Transverse colon (tissue), 4 donors: ENCODE results near the gene PITPNM1.

ENCODE experiments used
- CTCF ChIP-seq, 5 experiments: fragments of 200-600 bp in 3 of 5; fragments of 450-650 bp in 2 of 5; sonication (generic) in 3 of 5; IDR thresholded peaks; 1 replicate in 2 of 5; 2 replicates in 3 of 5; pipeline ENCODE4 v1.5.1; 2016 to 2017; ENCODE audit warnings: antibody characterized with exemption in 5 of 5, inconsistent platforms in 3 of 5, mild to moderate bottlenecking in 2 of 5, moderate library complexity in 1 of 5
- POLR2AphosphoS5 ChIP-seq, 3 donors: sonication (generic); formaldehyde crosslinking; IDR thresholded peaks; one replicate each; pipeline ENCODE4 v1.6.1; 2016; ENCODE audit warnings: antibody characterized with exemption in 3 of 3

DNA sequence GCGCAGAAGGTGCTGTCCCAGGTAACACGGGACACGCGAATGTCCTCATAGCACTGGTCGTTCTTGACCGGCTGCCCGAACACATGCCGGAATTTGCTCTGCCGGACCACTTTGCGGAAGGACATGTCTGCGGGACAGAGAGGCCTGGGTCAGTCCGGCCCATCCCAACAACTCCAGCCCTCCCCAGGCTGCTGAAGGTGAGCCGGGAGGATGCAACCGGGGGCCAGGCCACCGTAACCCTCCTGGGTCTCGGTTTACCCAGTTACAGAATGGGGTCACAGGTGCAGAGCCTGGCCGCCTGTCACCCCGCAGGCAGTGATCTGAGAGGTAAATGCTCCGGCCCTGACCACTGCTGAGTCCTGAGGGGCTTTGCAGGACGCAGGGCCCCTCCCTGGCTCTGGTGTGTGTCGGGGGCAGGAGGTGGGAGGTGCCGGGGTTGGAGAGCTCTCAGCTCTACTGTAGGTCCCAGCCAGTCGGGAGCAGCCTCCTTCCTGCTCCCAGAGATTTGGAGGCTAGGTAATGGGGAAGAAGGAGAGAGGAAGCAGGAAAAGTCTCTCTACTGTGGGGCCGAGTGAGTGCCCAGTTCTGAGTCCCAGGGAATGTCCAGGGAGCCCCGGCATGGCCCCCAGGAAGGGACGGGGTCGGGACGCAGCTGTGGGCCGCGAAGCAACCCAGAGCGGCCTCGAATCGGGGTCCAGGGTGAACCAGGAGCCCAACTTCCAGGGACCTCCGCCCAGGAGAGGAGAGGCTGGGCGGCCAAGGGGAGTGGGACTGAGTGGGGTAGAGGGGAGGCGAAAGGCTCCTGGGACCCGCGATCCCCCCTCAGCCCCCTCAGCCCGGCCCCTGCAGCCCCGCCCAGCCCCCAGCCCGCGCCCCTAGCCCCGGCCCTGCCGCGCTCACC lies 62.4 kb downstream of the PITPNM1 start:
- TF ChIP-seq CTCF (IDR thresholded peaks at IDR 0.05) (no peak), POLR2AphosphoS5 (IDR thresholded peaks at IDR 0.05) (no peak)
